DOHH2 (cell line): ENCODE data around the gene JUN.

Source experiments
- H3F3A ChIP-seq: fragments of 200-600 bp; sonication (generic), shearing (Covaris generic); 2 replicates; pipeline ENCODE4 v1.6.0; 2016; ENCODE audit warnings: antibody characterized with exemption, mild to moderate bottlenecking; ENCODE audit not compliant: control insufficient read depth, insufficient read depth
- H3K27ac ChIP-seq: fragments of 200-600 bp; sonication (generic); 2 replicates; pipeline ENCODE4 v1.5.1; 2014; ENCODE audit warnings: low read depth, mild to moderate bottlenecking, low read length, moderate library complexity
- H3K27me3 ChIP-seq: fragments of 200-600 bp; sonication (generic); 2 replicates; pipeline ENCODE4 v1.6.1; 2014; ENCODE audit warnings: mild to moderate bottlenecking, low read length, mixed read lengths; ENCODE audit not compliant: control insufficient read depth
- H3K36me3 ChIP-seq: fragments of 200-600 bp; sonication (generic); 2 replicates; pipeline ENCODE4 v1.6.1; 2014; ENCODE audit warnings: mild to moderate bottlenecking, low read length, moderate library complexity, mixed read lengths; ENCODE audit not compliant: control insufficient read depth
- H3K4me1 ChIP-seq: fragments of 200-600 bp; sonication (generic); 2 replicates; pipeline ENCODE4 v1.6.1; 2014; ENCODE audit warnings: mild to moderate bottlenecking, low read length, mixed read lengths; ENCODE audit not compliant: control insufficient read depth
- H3K4me2 ChIP-seq: fragments of 200-600 bp; sonication (generic); 2 replicates; pipeline ENCODE4 v1.6.0; 2014; ENCODE audit warnings: mild to moderate bottlenecking, low read length, moderate library complexity
- H3K4me3 ChIP-seq: fragments of 200-600 bp; sonication (generic); 2 replicates; pipeline ENCODE4 v1.5.1; 2014; ENCODE audit warnings: mild to moderate bottlenecking, low read length, mixed read lengths
- H3K79me2 ChIP-seq: fragments of 200-600 bp; sonication (generic); 2 replicates; pipeline ENCODE4 v1.6.1; 2014; ENCODE audit warnings: mild to moderate bottlenecking, low read length, mixed read lengths; ENCODE audit not compliant: control insufficient read depth
- H3K9me2 ChIP-seq: fragments of 200-600 bp; sonication (generic); replicated peaks from 2 replicates; pipeline ENCODE4 v1.6.1; 2014; ENCODE audit warnings: mild to moderate bottlenecking, low read length, mixed read lengths; ENCODE audit not compliant: control insufficient read depth
- H3K9me3 ChIP-seq: fragments of 200-600 bp; sonication (generic); 2 replicates; pipeline ENCODE4 v1.6.1; 2014; ENCODE audit warnings: antibody characterized with exemption, low read length, mixed read lengths; ENCODE audit not compliant: control insufficient read depth, insufficient read depth
- H4K20me1 ChIP-seq: fragments of 200-600 bp; sonication (generic); 2 replicates; pipeline ENCODE4 v1.6.0; 2014; ENCODE audit warnings: low read depth, mild to moderate bottlenecking, antibody characterized with exemption, low read length, moderate library complexity; ENCODE audit not compliant: control insufficient read depth, insufficient read depth
- EZH2phosphoT487 ChIP-seq: fragments of 200-600 bp; sonication (generic); IDR thresholded peaks from 2 replicates; pipeline ENCODE4 v1.6.1; 2017; ENCODE audit warnings: borderline replicate concordance, mild to moderate bottlenecking, antibody characterized with exemption, low read length, moderate library complexity, mixed read lengths
- TF ChIP-seq, protein P1 (sequence below): fragments of 200-600 bp; sonication (generic); IDR thresholded peaks from one replicate; pipeline ENCODE4 v1.5.1; 2014; ENCODE audit warnings: antibody characterized with exemption, mild to moderate bottlenecking, low read depth, low read length; ENCODE audit not compliant: poor library complexity, severe bottlenecking

The JUN gene

DNA sequence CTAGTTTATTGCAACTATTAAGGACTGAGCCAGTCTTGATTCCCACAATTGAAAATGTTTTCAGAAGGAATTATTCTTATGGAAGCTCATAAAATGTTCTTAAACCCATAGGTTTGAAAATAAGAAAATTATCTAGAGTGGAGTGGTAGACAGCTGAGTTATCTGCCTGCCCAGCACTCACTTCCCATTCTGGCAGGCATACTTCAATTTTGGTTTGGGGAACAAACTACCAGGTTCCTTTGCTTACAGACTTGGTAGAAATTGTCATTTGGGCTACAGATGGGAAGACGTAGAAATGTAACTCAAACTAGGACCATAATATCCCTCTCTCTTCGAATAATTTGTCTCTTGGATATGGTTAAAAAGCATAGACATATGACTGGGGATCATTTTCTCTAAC, 18.4 kb downstream of the JUN start:
- Histone ChIP-seq H3K36me3 (no peaks in the 10 kb centered on the region), H3K9me2 (no peaks in the 10 kb centered on the region), H3K4me3 (no peak overlapping the region), H3K27ac (no peak overlapping the region), H4K20me1 (no peaks in the 10 kb centered on the region), H3K79me2 (no peaks in the 10 kb centered on the region), H3K9me3 (no peaks in the 10 kb centered on the region), H3K27me3 (peaks cover 7% of the 10 kb centered on the region; the same call in 1 of the 2 replicates), H3K4me2 (no peak overlapping the region), H3F3A (no peaks in the 10 kb centered on the region), H3K4me1 (no peaks in the 10 kb centered on the region)
- TF ChIP-seq, protein P1, sequence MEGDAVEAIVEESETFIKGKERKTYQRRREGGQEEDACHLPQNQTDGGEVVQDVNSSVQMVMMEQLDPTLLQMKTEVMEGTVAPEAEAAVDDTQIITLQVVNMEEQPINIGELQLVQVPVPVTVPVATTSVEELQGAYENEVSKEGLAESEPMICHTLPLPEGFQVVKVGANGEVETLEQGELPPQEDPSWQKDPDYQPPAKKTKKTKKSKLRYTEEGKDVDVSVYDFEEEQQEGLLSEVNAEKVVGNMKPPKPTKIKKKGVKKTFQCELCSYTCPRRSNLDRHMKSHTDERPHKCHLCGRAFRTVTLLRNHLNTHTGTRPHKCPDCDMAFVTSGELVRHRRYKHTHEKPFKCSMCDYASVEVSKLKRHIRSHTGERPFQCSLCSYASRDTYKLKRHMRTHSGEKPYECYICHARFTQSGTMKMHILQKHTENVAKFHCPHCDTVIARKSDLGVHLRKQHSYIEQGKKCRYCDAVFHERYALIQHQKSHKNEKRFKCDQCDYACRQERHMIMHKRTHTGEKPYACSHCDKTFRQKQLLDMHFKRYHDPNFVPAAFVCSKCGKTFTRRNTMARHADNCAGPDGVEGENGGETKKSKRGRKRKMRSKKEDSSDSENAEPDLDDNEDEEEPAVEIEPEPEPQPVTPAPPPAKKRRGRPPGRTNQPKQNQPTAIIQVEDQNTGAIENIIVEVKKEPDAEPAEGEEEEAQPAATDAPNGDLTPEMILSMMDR, result no peak
- TF ChIP-seq EZH2phosphoT487, result no peak

DNA sequence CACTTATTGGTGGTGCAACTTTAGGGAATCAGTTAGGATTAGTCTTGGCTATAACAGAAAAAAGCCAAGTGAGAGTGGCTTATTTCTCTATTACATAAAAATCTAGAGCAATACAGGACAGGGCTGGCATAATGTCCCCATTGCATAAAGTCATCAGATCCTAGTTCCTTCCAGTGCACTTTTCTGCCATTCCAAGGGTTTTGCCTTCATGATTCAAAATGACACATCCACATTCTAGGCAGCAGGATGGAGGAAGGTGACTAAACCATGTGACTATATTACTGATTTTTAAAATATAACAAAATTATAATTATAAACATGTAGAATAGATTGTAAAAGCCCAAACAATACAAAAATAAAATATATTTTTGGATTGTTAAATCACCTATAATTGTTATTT, 18.8 kb downstream of the JUN start:
- no peak for TF ChIP-seq EZH2phosphoT487
- TF ChIP-seq, protein P1, result no peak
- Histone ChIP-seq H3K9me3 (no peaks in the 10 kb centered on the region), H3K27ac (no peak overlapping the region), H3K4me2 (no peak overlapping the region), H3K79me2 (no peaks in the 10 kb centered on the region), H3K27me3 (peaks cover 7% of the 10 kb centered on the region; the same call in 1 of the 2 replicates), H3K9me2 (no peaks in the 10 kb centered on the region), H3K4me3 (no peak overlapping the region), H3K4me1 (no peaks in the 10 kb centered on the region), H4K20me1 (no peaks in the 10 kb centered on the region), H3K36me3 (no peaks in the 10 kb centered on the region), H3F3A (no peaks in the 10 kb centered on the region)

DNA sequence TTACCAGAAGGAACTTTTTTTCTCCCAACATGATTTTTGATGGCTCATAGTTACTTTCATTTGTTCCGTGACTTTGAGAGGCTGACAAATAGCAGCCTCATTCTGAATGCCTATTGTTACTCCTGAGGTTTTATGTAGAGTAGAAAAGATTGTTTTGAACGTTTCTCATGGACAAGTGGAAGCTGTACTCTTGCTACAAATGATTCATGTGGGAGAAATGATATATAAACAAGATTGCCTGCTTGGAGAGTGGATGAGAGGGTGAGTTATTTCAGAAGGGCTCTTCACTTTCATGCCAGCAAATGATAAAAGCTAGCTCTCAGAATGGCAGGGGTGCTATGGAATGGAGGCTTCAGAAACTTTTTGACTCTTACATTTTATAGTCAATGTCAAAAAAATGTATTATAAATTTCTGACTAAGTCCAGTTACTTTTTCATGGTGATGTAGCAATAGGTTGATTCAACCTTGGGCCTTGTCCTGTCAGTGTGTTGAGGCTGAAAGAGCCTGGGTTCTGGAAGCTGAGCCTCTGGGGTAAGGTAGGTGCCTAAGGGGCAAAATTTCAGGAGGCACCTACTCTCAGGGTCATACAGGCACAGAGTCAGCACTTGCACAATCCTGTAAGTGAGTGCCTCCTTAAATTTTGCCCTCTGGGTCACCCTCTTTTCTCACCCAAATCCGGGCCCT, 19.4 kb downstream of the JUN start:
- H4K20me1 ChIP-seq, result no peaks in the 10 kb centered on the region
- no peaks in the 10 kb centered on the region for H3K9me3 ChIP-seq
- H3K4me2 ChIP-seq, result no peak overlapping the region
- no peaks in the 10 kb centered on the region for H3K4me1 ChIP-seq
- peaks cover 7% of the 10 kb centered on the region; the same call in 1 of the 2 replicates for H3K27me3 ChIP-seq
- H3K9me2 ChIP-seq, result no peaks in the 10 kb centered on the region
- no peak overlapping the region for H3K4me3 ChIP-seq
- no peaks in the 10 kb centered on the region for H3K36me3 ChIP-seq
- H3F3A ChIP-seq, result no peaks in the 10 kb centered on the region
- no peak overlapping the region for H3K27ac ChIP-seq
- H3K79me2 ChIP-seq, result no peaks in the 10 kb centered on the region
- no peak for TF ChIP-seq EZH2phosphoT487
- TF ChIP-seq, protein P1, result no peak
